Transverse colon (tissue), 4 donors: ENCODE measurements around the gene TSC22D3. TPM values are rescaled to one million over a fixed set of nuclear protein-coding genes. Genes with fewer than 3 reads are reported as not detected.

ENCODE experiments used
- DNase-seq: peaks from one replicate; pipeline ENCODE4 v3.0.0-alpha.2; 2019
- H3K27ac ChIP-seq, 4 donors: fragments of 200-600 bp; sonication (generic); 2 replicates each; pipeline ENCODE4 v1.5.1; 2016 to 2018; ENCODE audit warnings: inconsistent platforms in 4 of 4
- H3K27me3 ChIP-seq: fragments of 200-600 bp; sonication (generic); 2 replicates; pipeline ENCODE4 v1.5.1; 2017; ENCODE audit warnings: inconsistent platforms
- H3K36me3 ChIP-seq, 4 donors: fragments of 200-600 bp; sonication (generic); 2 replicates each; pipeline ENCODE4 v1.5.1; 2017 to 2019; ENCODE audit warnings: inconsistent platforms in 4 of 4
- H3K4me1 ChIP-seq, 4 donors: fragments of 200-600 bp; sonication (generic); 2 replicates each; pipeline ENCODE4 v1.5.1; 2017 to 2020; ENCODE audit warnings: inconsistent platforms in 4 of 4
- H3K4me3 ChIP-seq, 4 donors: fragments of 200-600 bp; sonication (generic); 1 replicate in 1 of 4; 2 replicates in 3 of 4; pipeline versions ENCODE4 v1.5.1 to v1.6.1; 2017 to 2019; ENCODE audit warnings: inconsistent platforms in 4 of 4
- H3K9me3 ChIP-seq, 2 donors: fragments of 200-600 bp; sonication (generic); 2 replicates each; pipeline ENCODE4 v1.5.1; 2017 to 2019; ENCODE audit warnings: inconsistent platforms in 2 of 2
- CTCF ChIP-seq, 5 experiments: fragments of 200-600 bp in 3 of 5; fragments of 450-650 bp in 2 of 5; sonication (generic) in 3 of 5; IDR thresholded peaks; 1 replicate in 2 of 5; 2 replicates in 3 of 5; pipeline ENCODE4 v1.5.1; 2016 to 2017; ENCODE audit warnings: antibody characterized with exemption in 5 of 5, inconsistent platforms in 3 of 5, mild to moderate bottlenecking in 2 of 5, moderate library complexity in 1 of 5
- EP300 ChIP-seq: sonication (generic); formaldehyde crosslinking; IDR thresholded peaks from one replicate; pipeline ENCODE4 v1.6.1; 2017; ENCODE audit warnings: antibody characterized with exemption, low read depth
- POLR2A ChIP-seq: fragments of 450-650 bp; IDR thresholded peaks from one replicate; pipeline ENCODE4 v1.6.1; 2016; ENCODE audit warnings: antibody characterized with exemption, mild to moderate bottlenecking, moderate library complexity
- POLR2AphosphoS5 ChIP-seq, 3 donors: sonication (generic); formaldehyde crosslinking; IDR thresholded peaks; one replicate each; pipeline ENCODE4 v1.6.1; 2016; ENCODE audit warnings: antibody characterized with exemption in 3 of 3
- WGBS, 2 donors: methylation state at CpG; one replicate each; pipeline ENCODE4 v1.1.5; 2018; ENCODE audit warnings: low coverage in 1 of 2; 5-methylcytosine and 5-hydroxymethylcytosine counted together
- in situ Hi-C, 4 donors: fragments of 200-750 bp; cut with MboI; loops; one replicate each; pipeline versions ENCODE4 v1.15.0 to v1.15.1; 2017; ENCODE audit warnings: low sequenced_read_pairs in 3 of 4, low pct_ligation_motif_present in 1 of 4, low pct_unique_long_range_greater_than_20kb in 1 of 4
- intact Hi-C: fragments of 100-400 bp; cut with DNase I; formaldehyde crosslinking; loops from one replicate; pipeline ENCODE4 v1.15.1; 2023; ENCODE audit warnings: low total_unique reads
- total RNA-seq, 4 donors: library from RNA; depleted of rRNA; stranded (reverse); fragments of >200 nt; gene quantifications; one replicate each; pipeline ENCODE4 v1.1.0, GENCODE V29; 2016

TSC22D3 gene
- total RNA-seq, 4 donors from 2014 or later, result 146 to 349 (median 202) TPM

- 73% methylated on average over 6 of the region's 6 CpGs; no CpG with 5 or more reads in 1 of the 2 donors for WGBS, 2 donors
- peak within 1 kb of the TSS; percentile 77 to 88 (median 83) for H3K27ac ChIP-seq
- no peak for DNase-seq
- no peaks in the 10 kb centered on the region for H3K9me3 ChIP-seq
- TF ChIP-seq POLR2A (no peak), EP300 (no peak), CTCF (IDR thresholded peaks at IDR 0.05) (no peak), POLR2AphosphoS5 (IDR thresholded peaks at IDR 0.05) (no peak)
- intact Hi-C loops, result loop anchor here (2.0 to 5.0 kb wide), 3 partner anchors 60 to 120 kb away; no protein-coding TSS in a partner anchor
- peaks cover 0 to 18% (median 0%) of the 10 kb centered on the region in 4 donors for H3K4me1 ChIP-seq
- in situ Hi-C loops, result loop anchor here in 2 of 4 donors (10.0 to 25.0 kb wide), 2 partner anchors 113 to 765 kb away; partner anchors contain the start of gene MORC4 (in 1 of the 2)
- peak within 1 kb of the TSS in 3 of 4 donors; percentile 46 to 62 (median 50) for H3K4me3 ChIP-seq
- no peaks in the 10 kb centered on the region for H3K27me3 ChIP-seq
- no peaks in the 10 kb centered on the region for H3K36me3 ChIP-seq
Measured at GRCh38 chrX:107777536-107777832, 1.9 kb upstream of the TSC22D3 start, which contains the start of gene NCBP2L. TSS of gene NCBP2L (plus strand) at chrX:107777733. CDS start at chrX:107794221, 16,488 bp downstream.

GRCh38 chrX:107776649-107777535, 1.3 kb upstream of the TSC22D3 start:
- in situ Hi-C loops, result loop anchor here in 2 of 4 donors (10.0 to 25.0 kb wide), 2 partner anchors 112 to 765 kb away; partner anchors contain the start of gene MORC4 (in 1 of the 2)
- intact Hi-C loops, result loop anchor here (2.0 to 5.0 kb wide), 3 partner anchors 60 to 120 kb away; no protein-coding TSS in a partner anchor
- WGBS, 2 donors, result 17 to 22% methylated on average over 3 to 20 of the region's 20 CpGs
- Histone ChIP-seq H3K27ac (peak overlapping the region; percentile 77 to 88 (median 83)), H3K4me1 (peaks cover 0 to 18% (median 0%) of the 10 kb centered on the region in 4 donors), H3K9me3 (no peaks in the 10 kb centered on the region), H3K4me3 (peak overlapping the region in 3 of 4 donors; percentile 46 to 62 (median 50)), H3K36me3 (no peaks in the 10 kb centered on the region), H3K27me3 (no peaks in the 10 kb centered on the region)
- TF ChIP-seq CTCF (IDR thresholded peaks at IDR 0.05) (peak; percentile 56 to 77 (median 75)), POLR2A (no peak), EP300 (no peak)
- DNase-seq, result peak; percentile 80

- Histone ChIP-seq H3K36me3 (no peaks in the 10 kb centered on the region), H3K9me3 (no peaks in the 10 kb centered on the region), H3K4me3 (peak overlapping the region; percentile 16 to 62 (median 48)), H3K27me3 (no peaks in the 10 kb centered on the region), H3K4me1 (peaks cover 0 to 18% (median 0%) of the 10 kb centered on the region in 4 donors), H3K27ac (peak overlapping the region; percentile 77 to 88 (median 83))
- no peak for TF ChIP-seq EP300
- no peak for TF ChIP-seq POLR2AphosphoS5 (IDR thresholded peaks at IDR 0.05)
- no peak for TF ChIP-seq CTCF (IDR thresholded peaks at IDR 0.05)
- no peak for TF ChIP-seq POLR2A
- DNase-seq, result peak; percentile 15
- in situ Hi-C loops (loop anchor here in 3 of 4 donors (10.0 to 25.0 kb wide), 3 partner anchors 110 to 763 kb away; partner anchors contain the start of gene MORC4 (in 1 of the 3)), intact Hi-C loops (loop anchor here (5.0 kb wide), 2 partner anchors 58 to 118 kb away; no protein-coding TSS in a partner anchor)
- 41% methylated on average over 34 of the region's 40 CpGs; no CpG with 5 or more reads in 1 of the 2 donors for WGBS, 2 donors
Measured at GRCh38 chrX:107775000-107775733, 420 bp downstream of the TSC22D3 start.
